PC-9 (cell line): ENCODE data around the gene TNRC6C. TPM values are rescaled to one million over a fixed set of nuclear protein-coding genes. Genes with fewer than 3 reads are reported as not detected.

Source experiments
- BruUV-seq: library from RNA; stranded (reverse); fragments of 400-500 nt; replicated peaks from 2 replicates; lab custom pipeline; 2021; lab: Mats Ljungman, UMichigan
- CTCF ChIA-PET: fragments of 300-600 bp; sonication (Branson Sonifier 250); formaldehyde crosslinking; loops from one replicate; lab custom pipeline; 2022; ENCODE audit warnings: antibody characterized with exemption; lab: Charles Lee
- POLR2A ChIA-PET: fragments of 300-600 bp; sonication (Branson Sonifier 250); formaldehyde crosslinking; loops from one replicate; lab custom pipeline; 2022; ENCODE audit warnings: antibody characterized with exemption; ENCODE audit not compliant: unreplicated experiment; lab: Charles Lee
- DNase-seq, 2 experiments: peaks; one replicate each; pipeline versions ENCODE4 v3.0.0 to v3.0.0-alpha.2; 2015 to 2022; ENCODE audit warnings: mixed read lengths in 1 of 2
- H2AFZ ChIP-seq: fragments of 200-600 bp; sonication (generic); 2 replicates; pipeline ENCODE4 v1.8.1; 2017; ENCODE audit warnings: antibody characterized with exemption
- H3F3A ChIP-seq: fragments of 200-600 bp; sonication (generic); 2 replicates; pipeline ENCODE4 v1.8.1; 2017; ENCODE audit warnings: antibody characterized with exemption, mild to moderate bottlenecking, low read depth; ENCODE audit not compliant: insufficient read depth
- H3K27ac ChIP-seq: fragments of 200-600 bp; sonication (generic); 2 replicates; pipeline ENCODE4 v1.6.1; 2016; ENCODE audit warnings: mixed run types
- H3K27me3 ChIP-seq: fragments of 200-600 bp; sonication (generic); 2 replicates; pipeline ENCODE4 v1.6.1; 2016; ENCODE audit warnings: low read depth, mixed run types; ENCODE audit not compliant: insufficient read depth
- H3K36me3 ChIP-seq: fragments of 200-600 bp; sonication (generic); 2 replicates; pipeline ENCODE4 v1.6.1; 2016; ENCODE audit warnings: low read depth, mixed run types
- H3K4me1 ChIP-seq: fragments of 200-600 bp; sonication (generic); replicated peaks from 2 replicates; pipeline ENCODE4 v1.6.1; 2016; ENCODE audit warnings: mixed run types; ENCODE audit not compliant: insufficient read depth
- H3K4me2 ChIP-seq: fragments of 200-600 bp; sonication (generic); 2 replicates; pipeline ENCODE4 v1.6.1; 2017; ENCODE audit warnings: mixed run types
- H3K4me3 ChIP-seq: fragments of 200-600 bp; sonication (generic); 2 replicates; pipeline ENCODE4 v1.6.1; 2016; ENCODE audit warnings: mixed run types
- H3K79me2 ChIP-seq: fragments of 200-600 bp; sonication (generic); 2 replicates; pipeline ENCODE4 v1.6.1; 2017; ENCODE audit warnings: low read depth, mixed run types
- H3K9me2 ChIP-seq: fragments of 200-600 bp; sonication (generic); 2 replicates; pipeline ENCODE4 v1.8.1; 2017; ENCODE audit warnings: mild to moderate bottlenecking; ENCODE audit not compliant: insufficient read depth
- H3K9me3 ChIP-seq: fragments of 200-600 bp; sonication (generic); 2 replicates; pipeline ENCODE4 v1.8.1; 2016; ENCODE audit warnings: low read depth; ENCODE audit not compliant: insufficient read depth
- H4K20me1 ChIP-seq: fragments of 200-600 bp; sonication (generic); 2 replicates; pipeline ENCODE4 v1.8.1; 2017; ENCODE audit not compliant: insufficient read depth
- EZH2 ChIP-seq: fragments of 200-600 bp; sonication (generic); IDR thresholded peaks from 2 replicates; pipeline ENCODE4 v1.8.0; 2017; ENCODE audit warnings: antibody characterized with exemption, low read depth
- intact Hi-C: fragments of 100-400 bp; cut with micrococcal nuclease; formaldehyde crosslinking; loops from one replicate; pipeline ENCODE4 v1.10.0; 2022; ENCODE audit not compliant: unreplicated experiment
- total RNA-seq: library from RNA; stranded (reverse); gene quantifications from 2 replicates; pipeline ENCODE4 v1.2.3, GENCODE V29; 2021
- TF ChIP-seq, protein P1 (sequence below): fragments of 200-600 bp; sonication (generic); conservative IDR thresholded peaks from 2 replicates; pipeline ENCODE4 v1.6.1; 2017; ENCODE audit warnings: mixed run types, antibody characterized with exemption, mild to moderate bottlenecking, moderate library complexity

TNRC6C gene
- total RNA-seq, 1 experiment from 2014 or later = 0.37 TPM

DNA sequence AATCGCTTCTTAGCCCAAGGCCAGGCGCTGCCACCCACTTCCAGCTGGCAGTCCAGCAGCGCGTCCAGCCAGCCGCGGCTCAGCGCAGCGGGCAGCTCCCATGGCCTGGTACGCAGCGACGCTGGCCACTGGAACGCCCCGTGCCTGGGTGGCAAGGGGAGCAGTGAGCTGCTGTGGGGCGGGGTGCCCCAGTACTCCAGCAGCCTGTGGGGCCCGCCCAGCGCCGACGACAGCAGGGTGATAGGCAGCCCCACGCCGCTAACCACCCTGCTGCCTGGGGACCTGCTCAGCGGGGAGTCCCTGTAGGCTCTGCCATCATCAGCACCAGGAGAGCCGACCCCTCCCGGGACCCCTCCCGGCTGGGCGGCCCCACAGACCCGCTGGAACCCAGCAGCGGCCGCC is 146.0 kb downstream of the TNRC6C start:
- DNase-seq = no peak
- CTCF ChIA-PET = no interaction called here

DNA sequence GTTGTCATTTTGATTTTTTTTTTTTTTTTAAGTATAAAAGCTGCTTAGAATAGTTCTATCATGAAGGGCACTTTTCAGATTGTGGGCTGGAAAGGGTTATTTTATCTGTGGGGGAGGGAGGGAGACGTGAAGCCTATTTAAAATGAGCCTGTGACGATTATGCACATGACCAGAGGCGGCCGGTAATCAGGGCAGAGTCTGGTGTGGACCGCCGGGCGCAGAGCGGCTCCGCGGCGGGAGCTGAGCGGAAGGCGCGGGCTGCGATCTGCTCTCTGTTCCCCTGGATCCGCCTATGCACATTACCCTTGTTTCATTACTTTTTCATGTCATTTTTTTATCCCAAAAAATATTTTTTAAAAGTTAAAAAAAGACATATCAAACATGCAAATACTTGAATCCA is 146.6 kb downstream of the TNRC6C start:
- H3K9me3 ChIP-seq = no peaks in the 10 kb centered on the region
- no peaks in the 10 kb centered on the region for H4K20me1 ChIP-seq
- H3F3A ChIP-seq = no peaks in the 10 kb centered on the region
- no peak overlapping the region for H3K27ac ChIP-seq
- no peak for TF ChIP-seq EZH2
- TF ChIP-seq, protein P1, sequence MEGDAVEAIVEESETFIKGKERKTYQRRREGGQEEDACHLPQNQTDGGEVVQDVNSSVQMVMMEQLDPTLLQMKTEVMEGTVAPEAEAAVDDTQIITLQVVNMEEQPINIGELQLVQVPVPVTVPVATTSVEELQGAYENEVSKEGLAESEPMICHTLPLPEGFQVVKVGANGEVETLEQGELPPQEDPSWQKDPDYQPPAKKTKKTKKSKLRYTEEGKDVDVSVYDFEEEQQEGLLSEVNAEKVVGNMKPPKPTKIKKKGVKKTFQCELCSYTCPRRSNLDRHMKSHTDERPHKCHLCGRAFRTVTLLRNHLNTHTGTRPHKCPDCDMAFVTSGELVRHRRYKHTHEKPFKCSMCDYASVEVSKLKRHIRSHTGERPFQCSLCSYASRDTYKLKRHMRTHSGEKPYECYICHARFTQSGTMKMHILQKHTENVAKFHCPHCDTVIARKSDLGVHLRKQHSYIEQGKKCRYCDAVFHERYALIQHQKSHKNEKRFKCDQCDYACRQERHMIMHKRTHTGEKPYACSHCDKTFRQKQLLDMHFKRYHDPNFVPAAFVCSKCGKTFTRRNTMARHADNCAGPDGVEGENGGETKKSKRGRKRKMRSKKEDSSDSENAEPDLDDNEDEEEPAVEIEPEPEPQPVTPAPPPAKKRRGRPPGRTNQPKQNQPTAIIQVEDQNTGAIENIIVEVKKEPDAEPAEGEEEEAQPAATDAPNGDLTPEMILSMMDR = no peak
- ChIA-PET CTCF (no interaction called here), POLR2A (interaction anchor here (0.6 to 0.7 kb wide), 2 partner anchors 8 to 1457 kb away, joined by 4 to 5 read pairs; no protein-coding TSS in a partner anchor)
- H3K4me3 ChIP-seq = no peak overlapping the region
- H3K4me2 ChIP-seq = no peak overlapping the region
- no peak for DNase-seq
- no peaks in the 10 kb centered on the region for H3K9me2 ChIP-seq
- intact Hi-C loops = no loop called here
- H2AFZ ChIP-seq = no peak overlapping the region
- no peaks in the 10 kb centered on the region for H3K27me3 ChIP-seq
- H3K79me2 ChIP-seq = no peaks in the 10 kb centered on the region
- H3K4me1 ChIP-seq = no peaks in the 10 kb centered on the region
- H3K36me3 ChIP-seq = no peaks in the 10 kb centered on the region
- no TSS peak for BruUV-seq

More for the DNA sequence above, 146.0 kb downstream of the TNRC6C start:
- Histone ChIP-seq H3K4me2 (no peak overlapping the region), H3K79me2 (no peaks in the 10 kb centered on the region), H3K9me2 (no peaks in the 10 kb centered on the region), H3K27me3 (no peaks in the 10 kb centered on the region), H3K27ac (no peak overlapping the region), H3K4me1 (no peaks in the 10 kb centered on the region), H3K4me3 (no peak overlapping the region), H2AFZ (no peak overlapping the region), H4K20me1 (no peaks in the 10 kb centered on the region), H3F3A (no peaks in the 10 kb centered on the region), H3K36me3 (no peaks in the 10 kb centered on the region), H3K9me3 (no peaks in the 10 kb centered on the region)
- no TSS peak for BruUV-seq
- POLR2A ChIA-PET = no interaction called here
- intact Hi-C loops = no loop called here
- no peak for TF ChIP-seq EZH2
- TF ChIP-seq, protein P1 = no peak

DNA sequence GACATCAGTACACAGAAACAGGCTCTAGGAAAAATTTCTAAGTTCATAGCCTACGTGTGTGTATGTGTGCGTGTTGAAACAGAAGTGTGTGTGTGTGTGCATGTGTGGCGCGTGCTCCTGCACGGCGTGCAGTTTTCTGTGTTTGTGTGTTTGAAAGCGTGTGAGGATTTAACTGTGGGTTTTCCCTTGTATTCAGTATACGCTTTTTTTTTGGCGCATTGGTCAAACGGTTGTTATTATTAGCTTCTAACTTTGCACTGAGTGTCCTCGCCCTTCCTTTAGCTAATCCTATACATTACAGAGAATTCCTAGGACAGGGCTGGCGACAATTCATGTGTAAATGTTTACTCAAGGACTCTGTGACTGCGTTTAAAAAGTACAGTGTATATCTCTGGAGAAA is 147.0 kb downstream of the TNRC6C start:
- ChIA-PET CTCF (no interaction called here), POLR2A (interaction anchor here (0.6 to 0.7 kb wide), 2 partner anchors 9 to 1456 kb away, joined by 4 to 5 read pairs; no protein-coding TSS in a partner anchor)
- Histone ChIP-seq H4K20me1 (no peaks in the 10 kb centered on the region), H3K79me2 (no peaks in the 10 kb centered on the region), H3K27me3 (no peaks in the 10 kb centered on the region), H3K9me2 (no peaks in the 10 kb centered on the region), H3K4me2 (no peak overlapping the region), H3F3A (no peaks in the 10 kb centered on the region), H2AFZ (no peak overlapping the region), H3K4me1 (no peaks in the 10 kb centered on the region), H3K4me3 (no peak overlapping the region), H3K9me3 (no peaks in the 10 kb centered on the region), H3K27ac (no peak overlapping the region), H3K36me3 (no peaks in the 10 kb centered on the region)
- DNase-seq = no peak
- TF ChIP-seq, protein P1 = no peak
- no peak for TF ChIP-seq EZH2
- no TSS peak for BruUV-seq
- intact Hi-C loops = no loop called here
